Peyer's patch (tissue), 4 donors: ENCODE measurements around the gene RTP2.

ENCODE experiments used
- POLR2A ChIP-seq, 2 donors: fragments of 450-650 bp; IDR thresholded peaks; one replicate each; pipeline ENCODE4 v1.5.1; 2017; ENCODE audit warnings: antibody characterized with exemption in 2 of 2, mild to moderate bottlenecking in 2 of 2, moderate library complexity in 2 of 2
- TF ChIP-seq, protein P1 (sequence below), 6 experiments: fragments of 450-650 bp in 4 of 6; fragments of 200-600 bp in 2 of 6; sonication (generic) in 1 of 6; IDR thresholded peaks; one replicate each; pipeline ENCODE4 v1.5.1; 2017 to 2019; ENCODE audit warnings: antibody characterized with exemption in 6 of 6, mild to moderate bottlenecking in 3 of 6, moderate library complexity in 1 of 6

DNA sequence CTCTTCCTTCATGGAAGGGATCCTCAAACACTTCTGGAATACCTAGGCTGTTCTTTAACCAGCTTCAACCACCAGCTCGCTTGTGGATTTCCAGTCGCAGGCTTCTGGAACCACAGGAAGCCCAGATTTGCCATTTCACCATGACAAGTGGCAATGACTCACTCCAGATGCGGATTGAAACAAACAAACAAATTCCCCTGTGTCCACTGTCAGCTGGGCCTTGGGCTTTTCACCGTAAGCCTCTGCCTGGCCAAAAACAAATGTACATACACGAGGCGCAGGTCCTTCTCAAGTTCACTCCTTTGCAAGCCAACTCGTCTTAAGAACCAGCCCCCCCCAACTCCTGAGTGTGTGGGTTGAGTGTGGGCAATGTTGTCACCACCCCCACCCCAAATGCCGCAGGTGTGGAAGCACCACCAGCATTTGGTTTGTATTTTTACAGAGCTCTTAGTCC lies 34.1 kb upstream of the RTP2 start:
- TF ChIP-seq, protein P1, sequence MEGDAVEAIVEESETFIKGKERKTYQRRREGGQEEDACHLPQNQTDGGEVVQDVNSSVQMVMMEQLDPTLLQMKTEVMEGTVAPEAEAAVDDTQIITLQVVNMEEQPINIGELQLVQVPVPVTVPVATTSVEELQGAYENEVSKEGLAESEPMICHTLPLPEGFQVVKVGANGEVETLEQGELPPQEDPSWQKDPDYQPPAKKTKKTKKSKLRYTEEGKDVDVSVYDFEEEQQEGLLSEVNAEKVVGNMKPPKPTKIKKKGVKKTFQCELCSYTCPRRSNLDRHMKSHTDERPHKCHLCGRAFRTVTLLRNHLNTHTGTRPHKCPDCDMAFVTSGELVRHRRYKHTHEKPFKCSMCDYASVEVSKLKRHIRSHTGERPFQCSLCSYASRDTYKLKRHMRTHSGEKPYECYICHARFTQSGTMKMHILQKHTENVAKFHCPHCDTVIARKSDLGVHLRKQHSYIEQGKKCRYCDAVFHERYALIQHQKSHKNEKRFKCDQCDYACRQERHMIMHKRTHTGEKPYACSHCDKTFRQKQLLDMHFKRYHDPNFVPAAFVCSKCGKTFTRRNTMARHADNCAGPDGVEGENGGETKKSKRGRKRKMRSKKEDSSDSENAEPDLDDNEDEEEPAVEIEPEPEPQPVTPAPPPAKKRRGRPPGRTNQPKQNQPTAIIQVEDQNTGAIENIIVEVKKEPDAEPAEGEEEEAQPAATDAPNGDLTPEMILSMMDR (IDR thresholded peaks at IDR 0.05) = no peak
- no peak for TF ChIP-seq POLR2A (IDR thresholded peaks at IDR 0.05)
